D721Med (cell line): Measurements from ENCODE around the gene GFRA1.

ENCODE experiments used
- DNase-seq: peaks from one replicate; pipeline ENCODE4 v3.0.0; 2011; ENCODE audit warnings: low spot score; ENCODE audit not compliant: insufficient read length
- FAIRE-seq: peaks from 2 replicates; lab custom pipeline; 2011; peaks lifted over from hg19 to GRCh38; lab: Jason Lieb, UNC
- CTCF ChIP-seq: IDR thresholded peaks from 2 replicates; pipeline ENCODE4 v1.5.1; 2012; ENCODE audit warnings: mild to moderate bottlenecking, control low read depth; ENCODE audit not compliant: insufficient read depth; ENCODE audit errors: missing control alignments

Gene GFRA1

GRCh38 chr10:116076621-116077020, 196.4 kb downstream of the GFRA1 start:
- no peak for TF ChIP-seq CTCF
- FAIRE-seq (no peak), DNase-seq (no peak)

DNA sequence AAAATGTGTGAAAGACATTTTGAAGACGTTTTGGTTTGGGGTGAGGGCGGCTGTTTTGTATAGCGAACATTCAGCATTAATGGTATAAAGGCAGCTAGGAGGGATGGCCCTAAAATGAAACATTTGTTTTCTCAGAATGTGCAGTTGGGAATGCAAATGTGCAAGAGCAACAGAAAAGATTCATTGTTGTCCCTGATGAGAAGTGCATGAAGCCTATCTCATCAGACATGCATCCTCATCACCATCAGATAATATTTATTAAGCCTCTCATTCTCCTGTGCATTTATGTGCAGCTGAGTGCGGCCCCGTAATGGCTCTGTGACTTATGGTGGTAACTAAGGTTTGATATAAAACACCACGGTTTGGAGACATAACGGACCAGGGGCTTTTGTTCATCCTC, 199.5 kb downstream of the GFRA1 start:
- TF ChIP-seq CTCF = no peak
- no peak for DNase-seq
- FAIRE-seq = no peak

- FAIRE-seq (no peak), DNase-seq (no peak)
- TF ChIP-seq CTCF = no peak
These were observed 200.0 kb downstream of the GFRA1 start for GRCh38 chr10:116073001-116073400.

GRCh38 chr10:116071453-116072148, 201.4 kb downstream of the GFRA1 start:
- DNase-seq (no peak), FAIRE-seq (no peak)
- TF ChIP-seq CTCF = no peak

- DNase-seq = no peak
- FAIRE-seq = no peak
- TF ChIP-seq CTCF = no peak
These were observed 202.2 kb downstream of the GFRA1 start for GRCh38 chr10:116070743-116071320.

DNA sequence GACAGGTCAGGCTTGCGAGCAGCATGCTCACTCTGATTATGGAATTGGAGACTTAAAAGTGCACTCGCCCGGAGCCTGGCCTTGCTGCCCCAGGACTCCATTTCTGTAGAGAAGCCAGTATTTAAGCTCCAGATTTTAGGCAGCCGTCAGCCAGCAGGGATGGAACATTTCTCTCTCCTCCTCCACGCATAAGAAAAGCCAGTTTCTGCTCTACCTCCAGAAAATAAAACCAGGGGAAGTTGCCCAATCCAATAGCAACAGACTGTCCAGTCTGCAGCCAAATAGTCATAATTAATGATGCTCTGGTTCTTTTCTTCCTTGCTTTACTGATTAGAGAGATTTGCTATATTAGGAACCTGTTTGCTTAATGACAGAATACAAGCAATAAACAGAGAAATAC, 203.2 kb downstream of the GFRA1 start:
- no peak for FAIRE-seq
- TF ChIP-seq CTCF = no peak
- no peak for DNase-seq

DNA sequence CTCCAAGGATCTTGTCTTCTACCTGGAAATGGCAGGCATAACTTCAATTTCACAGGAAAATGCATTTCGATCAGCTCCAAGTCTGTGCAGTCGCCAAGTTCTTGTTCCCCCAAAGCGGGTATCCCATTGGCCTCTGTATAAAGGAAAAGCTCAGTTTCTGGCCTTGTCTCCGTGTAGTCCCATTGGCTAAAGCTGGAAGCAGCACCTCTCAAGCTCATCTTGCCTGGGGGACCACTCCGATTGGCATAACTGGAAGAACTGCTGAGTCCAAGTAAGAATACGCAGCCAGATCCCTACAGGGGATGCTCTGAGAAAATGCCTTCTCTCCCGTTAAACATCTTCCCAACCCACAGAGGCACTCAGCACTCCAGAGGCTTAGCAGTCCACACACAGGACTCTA, 205.2 kb downstream of the GFRA1 start:
- DNase-seq (no peak), FAIRE-seq (no peak)
- no peak for TF ChIP-seq CTCF
